HepG2 (cell line): ENCODE measurements around the gene METTL14. TPM values are rescaled to one million over a fixed set of nuclear protein-coding genes. Genes with fewer than 3 reads are reported as not detected.

Source experiments
- ARNT2 ChIP-seq: sonication (generic); formaldehyde crosslinking; IDR thresholded peaks from 2 replicates; pipeline ENCODE4 v1.8.0; 2022; ENCODE audit warnings: mild to moderate bottlenecking, low read depth, missing genetic modification reagents, moderate library complexity
- CENPX ChIP-seq: sonication (generic); formaldehyde crosslinking; IDR thresholded peaks from 2 replicates; pipeline ENCODE4 v1.9.0; 2021; ENCODE audit warnings: mild to moderate bottlenecking, missing genetic modification reagents, moderate library complexity
- ETV5 ChIP-seq: IDR thresholded peaks from 2 replicates; pipeline ENCODE4 v1.6.1; 2018; ENCODE audit warnings: missing biosample characterization, missing genetic modification reagents, inconsistent platforms, borderline replicate concordance
- HNF4G ChIP-seq, 2 experiments: sonication (generic) in 1 of 2; formaldehyde crosslinking in 1 of 2; IDR thresholded peaks; 2 replicates each; pipeline versions ENCODE4 v1.4.0 to v1.6.1; 2011 to 2020; ENCODE audit warnings: borderline replicate concordance in 2 of 2, low read depth in 2 of 2, mild to moderate bottlenecking in 2 of 2, low read length in 1 of 2, missing genetic modification reagents in 1 of 2, moderate library complexity in 1 of 2
- IRF1 ChIP-seq: sonication (generic); formaldehyde crosslinking; IDR thresholded peaks from 2 replicates; pipeline ENCODE4 v1.4.0; 2020; ENCODE audit warnings: low read depth, mild to moderate bottlenecking, missing genetic modification reagents
- JUN ChIP-seq: sonication (generic); formaldehyde crosslinking; IDR thresholded peaks from 2 replicates; pipeline ENCODE4 v1.4.0; 2020; ENCODE audit warnings: mild to moderate bottlenecking, missing genetic modification reagents
- LCORL ChIP-seq, 2 experiments: fragments of 450-650 bp in 1 of 2; sonication (generic) in 1 of 2; formaldehyde crosslinking in 1 of 2; IDR thresholded peaks; 2 replicates each; pipeline versions ENCODE4 v1.5.0 to v1.6.1; 2017 to 2020; ENCODE audit warnings: antibody characterized with exemption in 1 of 2, missing genetic modification reagents in 1 of 2
- MEF2D ChIP-seq: sonication (generic); formaldehyde crosslinking; IDR thresholded peaks from 2 replicates; pipeline ENCODE4 v1.5.1; 2020; ENCODE audit warnings: mild to moderate bottlenecking, missing genetic modification reagents
- NCOA5 ChIP-seq: sonication (generic); formaldehyde crosslinking; IDR thresholded peaks from 2 replicates; pipeline ENCODE4 v1.4.0; 2020; ENCODE audit warnings: missing genetic modification reagents
- NCOR1 ChIP-seq: fragments of 200-600 bp; sonication (generic); IDR thresholded peaks from 2 replicates; pipeline ENCODE4 v1.7.0; 2017; ENCODE audit warnings: antibody characterized with exemption, low read length, borderline replicate concordance
- PRMT3 ChIP-seq: sonication (generic); formaldehyde crosslinking; IDR thresholded peaks from 2 replicates; pipeline ENCODE4 v1.8.1; 2022; ENCODE audit warnings: low read depth, mild to moderate bottlenecking, moderate library complexity, missing genetic modification reagents, borderline replicate concordance
- RFX3 ChIP-seq: IDR thresholded peaks from 2 replicates; pipeline ENCODE4 v1.6.1; 2016; ENCODE audit warnings: missing biosample characterization, missing genetic modification reagents
- RFXAP ChIP-seq: sonication (generic); formaldehyde crosslinking; IDR thresholded peaks from 2 replicates; pipeline ENCODE4 v1.4.0; 2020; ENCODE audit warnings: missing genetic modification reagents, borderline replicate concordance
- SNAI1 ChIP-seq: sonication (generic); formaldehyde crosslinking; IDR thresholded peaks from 2 replicates; pipeline ENCODE4 v1.5.0; 2020; ENCODE audit warnings: mild to moderate bottlenecking, missing genetic modification reagents, borderline replicate concordance
- ZFP1 ChIP-seq: IDR thresholded peaks from 2 replicates; pipeline ENCODE4 v1.6.1; 2016
- ZNF549 ChIP-seq: sonication (generic); formaldehyde crosslinking; IDR thresholded peaks from 2 replicates; pipeline ENCODE4 v1.5.0; 2020; ENCODE audit warnings: missing genetic modification reagents
- ZNF737 ChIP-seq: sonication (generic); formaldehyde crosslinking; IDR thresholded peaks from 2 replicates; pipeline ENCODE4 v1.5.0; 2020; ENCODE audit warnings: missing genetic modification reagents, mild to moderate bottlenecking, borderline replicate concordance
- ZNF772 ChIP-seq: sonication (generic); formaldehyde crosslinking; IDR thresholded peaks from 2 replicates; pipeline ENCODE4 v1.5.0; 2020; ENCODE audit warnings: mild to moderate bottlenecking, missing genetic modification reagents
- polyA plus RNA-seq, 8 experiments: library from polyadenylated mRNA; depleted of rRNA in 3 of 8; stranded (reverse) in 7 of 8; unstranded in 1 of 8; fragments of >200 nt; fragmentation: Illumina TruSeq in 4 of 8; extraction: Trizol in 4 of 8; gene quantifications; 2 replicates each; pipeline versions ENCODE4 v1.2.1 to v1.2.3, GENCODE V29; 2011 to 2016; ENCODE audit warnings: low read depth in 4 of 8, missing spikeins in 1 of 8, mixed read lengths in 1 of 8; ENCODE audit not compliant: insufficient read depth in 1 of 8
- total RNA-seq, 5 experiments: library from RNA; depleted of rRNA; stranded (reverse); fragments of >200 nt; fragmentation: Illumina TruSeq; extraction: Trizol; gene quantifications; 2 replicates each; pipeline ENCODE4 v1.2.3, GENCODE V29; 2016; ENCODE audit warnings: low read depth in 1 of 5
- TF ChIP-seq, protein P1 (sequence below): IDR thresholded peaks from 2 replicates; pipeline ENCODE4 v1.6.1; 2016; ENCODE audit warnings: low read depth, missing genetic modification reagents, missing compliant biosample characterization
- TF ChIP-seq, protein P2 (sequence below): sonication (generic); formaldehyde crosslinking; IDR thresholded peaks from 2 replicates; pipeline ENCODE4 v1.5.0; 2020; ENCODE audit warnings: missing genetic modification reagents

Gene METTL14
- total and polyA plus RNA-seq, 2 of the 13 experiments (the other 11 are each of a cell fraction or from before 2014, with no cell fraction given) = 11.6 to 44.9 TPM

GRCh38 chr4:118684873-118685811 lies at the start of gene METTL14 (continued):
- TF ChIP-seq MEF2D (CRISPR knock-in tag) = no peak
- TF ChIP-seq, protein P1, sequence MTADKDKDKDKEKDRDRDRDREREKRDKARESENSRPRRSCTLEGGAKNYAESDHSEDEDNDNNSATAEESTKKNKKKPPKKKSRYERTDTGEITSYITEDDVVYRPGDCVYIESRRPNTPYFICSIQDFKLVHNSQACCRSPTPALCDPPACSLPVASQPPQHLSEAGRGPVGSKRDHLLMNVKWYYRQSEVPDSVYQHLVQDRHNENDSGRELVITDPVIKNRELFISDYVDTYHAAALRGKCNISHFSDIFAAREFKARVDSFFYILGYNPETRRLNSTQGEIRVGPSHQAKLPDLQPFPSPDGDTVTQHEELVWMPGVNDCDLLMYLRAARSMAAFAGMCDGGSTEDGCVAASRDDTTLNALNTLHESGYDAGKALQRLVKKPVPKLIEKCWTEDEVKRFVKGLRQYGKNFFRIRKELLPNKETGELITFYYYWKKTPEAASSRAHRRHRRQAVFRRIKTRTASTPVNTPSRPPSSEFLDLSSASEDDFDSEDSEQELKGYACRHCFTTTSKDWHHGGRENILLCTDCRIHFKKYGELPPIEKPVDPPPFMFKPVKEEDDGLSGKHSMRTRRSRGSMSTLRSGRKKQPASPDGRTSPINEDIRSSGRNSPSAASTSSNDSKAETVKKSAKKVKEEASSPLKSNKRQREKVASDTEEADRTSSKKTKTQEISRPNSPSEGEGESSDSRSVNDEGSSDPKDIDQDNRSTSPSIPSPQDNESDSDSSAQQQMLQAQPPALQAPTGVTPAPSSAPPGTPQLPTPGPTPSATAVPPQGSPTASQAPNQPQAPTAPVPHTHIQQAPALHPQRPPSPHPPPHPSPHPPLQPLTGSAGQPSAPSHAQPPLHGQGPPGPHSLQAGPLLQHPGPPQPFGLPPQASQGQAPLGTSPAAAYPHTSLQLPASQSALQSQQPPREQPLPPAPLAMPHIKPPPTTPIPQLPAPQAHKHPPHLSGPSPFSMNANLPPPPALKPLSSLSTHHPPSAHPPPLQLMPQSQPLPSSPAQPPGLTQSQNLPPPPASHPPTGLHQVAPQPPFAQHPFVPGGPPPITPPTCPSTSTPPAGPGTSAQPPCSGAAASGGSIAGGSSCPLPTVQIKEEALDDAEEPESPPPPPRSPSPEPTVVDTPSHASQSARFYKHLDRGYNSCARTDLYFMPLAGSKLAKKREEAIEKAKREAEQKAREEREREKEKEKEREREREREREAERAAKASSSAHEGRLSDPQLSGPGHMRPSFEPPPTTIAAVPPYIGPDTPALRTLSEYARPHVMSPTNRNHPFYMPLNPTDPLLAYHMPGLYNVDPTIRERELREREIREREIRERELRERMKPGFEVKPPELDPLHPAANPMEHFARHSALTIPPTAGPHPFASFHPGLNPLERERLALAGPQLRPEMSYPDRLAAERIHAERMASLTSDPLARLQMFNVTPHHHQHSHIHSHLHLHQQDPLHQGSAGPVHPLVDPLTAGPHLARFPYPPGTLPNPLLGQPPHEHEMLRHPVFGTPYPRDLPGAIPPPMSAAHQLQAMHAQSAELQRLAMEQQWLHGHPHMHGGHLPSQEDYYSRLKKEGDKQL (CRISPR knock-in tag) = no peak
- TF ChIP-seq, protein P2, sequence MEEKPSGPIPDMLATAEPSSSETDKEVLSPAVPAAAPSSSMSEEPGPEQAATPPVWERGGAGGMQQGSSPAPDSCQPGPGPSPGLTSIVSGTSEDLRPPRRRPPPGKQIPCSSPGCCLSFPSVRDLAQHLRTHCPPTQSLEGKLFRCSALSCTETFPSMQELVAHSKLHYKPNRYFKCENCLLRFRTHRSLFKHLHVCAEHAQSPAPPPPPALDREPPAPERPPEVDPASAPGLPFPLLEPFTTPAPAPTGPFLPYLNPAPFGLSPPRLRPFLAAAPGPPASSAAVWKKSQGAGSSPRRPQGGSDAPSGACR (CRISPR knock-in tag) = no peak; the same call in 1 of the 2 replicates
- no peak for TF ChIP-seq SNAI1 (CRISPR knock-in tag)
- no peak for TF ChIP-seq CENPX (CRISPR knock-in tag)
- TF ChIP-seq ZNF772 = no peak
- no peak for TF ChIP-seq PRMT3 (CRISPR knock-in tag)
- no peak for TF ChIP-seq ARNT2
- TF ChIP-seq JUN = no peak
- TF ChIP-seq HNF4G (IDR thresholded peaks at IDR 0.05; ENCODE audit: borderline replicate concordance, low read depth, low read length) = no peak
- TF ChIP-seq HNF4G (CRISPR knock-in tag; IDR thresholded peaks at IDR 0.05; ENCODE audit: borderline replicate concordance, low read depth) = no peak
- no peak for TF ChIP-seq ZNF549
- peak; percentile 62 for TF ChIP-seq ETV5 (CRISPR knock-in tag)
- no peak for TF ChIP-seq ZNF737
- TF ChIP-seq RFX3 (CRISPR knock-in tag) = no peak
- 0 out of 2 replicates have a peak, but pooled peaks have one; percentile 51 for TF ChIP-seq ZFP1 (CRISPR knock-in tag)
- no peak for TF ChIP-seq NCOA5 (CRISPR knock-in tag)
- no peak for TF ChIP-seq LCORL (IDR thresholded peaks at IDR 0.05)
- TF ChIP-seq LCORL (CRISPR knock-in tag; IDR thresholded peaks at IDR 0.05) = peak; percentile 24; the same call in 1 of the 2 replicates
- no peak for TF ChIP-seq NCOR1
- no peak for TF ChIP-seq IRF1 (CRISPR knock-in tag)
- TF ChIP-seq RFXAP = peak; percentile 75
